ENCODE results near the gene RALY. TPM values are rescaled to one million over a fixed set of nuclear protein-coding genes. Genes with fewer than 3 reads are reported as not detected.

Gene RALY
- total and polyA plus RNA-seq, 3 experiments from 2014 or later = 159 to 230 (median 160) TPM

GRCh38 chr20:34104059-34104458 is 110.3 kb downstream of the RALY start:
- no peak for DNase-seq
- Histone ChIP-seq H3K27ac (ENCODE audit: low read depth, low read length) (no peak overlapping the region), H3K9me3 (ENCODE audit: low read length) (no peaks in the 10 kb centered on the region), H3K4me1 (ENCODE audit: insufficient read depth, low read length) (peaks cover 47% of the 10 kb centered on the region), H3K27me3 (ENCODE audit: insufficient read depth, low read length, poor library complexity, severe bottlenecking) (no peaks in the 10 kb centered on the region), H3K36me3 (ENCODE audit: insufficient read depth, low read length) (peaks cover 49% of the 10 kb centered on the region), H3K4me3 (ENCODE audit: low read length) (no peak overlapping the region)
- H3K36me3 Mint-ChIP-seq = peaks cover 4 to 81% (median 25%) of the 10 kb centered on the region in 3 donors
- no peaks in the 10 kb centered on the region for H3K27me3 Mint-ChIP-seq
- ChIA-PET CTCF (interaction anchor here (0.9 kb wide), 1 partner anchor 9 kb away, joined by 3 read pairs; no protein-coding TSS in a partner anchor), POLR2A (interaction anchor here (0.6 kb wide), 1 partner anchor 1427 kb away, joined by 6 read pairs; no protein-coding TSS in a partner anchor)
- no peaks in the 10 kb centered on the region for H3K9me3 Mint-ChIP-seq
- H3K4me3 Mint-ChIP-seq = no peak overlapping the region
- H3K27ac Mint-ChIP-seq = peak overlapping the region; percentile 24 to 91 (median 68)
- peaks cover 47 to 75% (median 71%) of the 10 kb centered on the region in 3 donors for H3K4me1 Mint-ChIP-seq

- Histone ChIP-seq H3K9me3 (ENCODE audit: low read length) (no peaks in the 10 kb centered on the region), H3K4me1 (ENCODE audit: insufficient read depth, low read length) (peaks cover 62% of the 10 kb centered on the region), H3K4me3 (ENCODE audit: low read length) (no peak overlapping the region), H3K27ac (ENCODE audit: low read depth, low read length) (no peak overlapping the region), H3K36me3 (ENCODE audit: insufficient read depth, low read length) (peaks cover 39% of the 10 kb centered on the region), H3K27me3 (ENCODE audit: insufficient read depth, low read length, poor library complexity, severe bottlenecking) (no peaks in the 10 kb centered on the region)
- H3K4me1 Mint-ChIP-seq = peaks cover 60 to 85% (median 80%) of the 10 kb centered on the region in 3 donors
- ChIA-PET POLR2A (no interaction called here), CTCF (no interaction called here)
- H3K4me3 Mint-ChIP-seq = no peak overlapping the region
- peaks cover 4 to 81% (median 21%) of the 10 kb centered on the region in 3 donors for H3K36me3 Mint-ChIP-seq
- peak overlapping the region in 7 of 8 donors; percentile 13 to 92 (median 72) for H3K27ac Mint-ChIP-seq
- H3K9me3 Mint-ChIP-seq = no peaks in the 10 kb centered on the region
- no peaks in the 10 kb centered on the region for H3K27me3 Mint-ChIP-seq
- DNase-seq = no peak
These were observed 112.4 kb downstream of the RALY start for GRCh38 chr20:34105978-34106675.

GRCh38 chr20:34108616-34109174 is 115.0 kb downstream of the RALY start:
- ChIA-PET CTCF (interaction anchor here (0.9 kb wide), 1 partner anchor 36 kb away, joined by 3 read pairs; no protein-coding TSS in a partner anchor), POLR2A (no interaction called here)
- Histone ChIP-seq H3K36me3 (ENCODE audit: insufficient read depth, low read length) (peaks cover 21% of the 10 kb centered on the region), H3K27me3 (ENCODE audit: insufficient read depth, low read length, poor library complexity, severe bottlenecking) (no peaks in the 10 kb centered on the region), H3K9me3 (ENCODE audit: low read length) (no peaks in the 10 kb centered on the region), H3K4me3 (ENCODE audit: low read length) (no peak overlapping the region), H3K4me1 (ENCODE audit: insufficient read depth, low read length) (peaks cover 62% of the 10 kb centered on the region), H3K27ac (ENCODE audit: low read depth, low read length) (no peak overlapping the region)
- Mint-ChIP-seq H3K4me3 (peak overlapping the region; percentile 19 to 60 (median 45)), H3K9me3 (no peaks in the 10 kb centered on the region), H3K27ac (peak overlapping the region in 5 of 8 donors; percentile 56 to 78 (median 66)), H3K27me3 (no peaks in the 10 kb centered on the region), H3K4me1 (peaks cover 58 to 81% (median 80%) of the 10 kb centered on the region in 3 donors), H3K36me3 (peaks cover 0 to 65% (median 15%) of the 10 kb centered on the region in 3 donors)
- DNase-seq = no peak

DNA sequence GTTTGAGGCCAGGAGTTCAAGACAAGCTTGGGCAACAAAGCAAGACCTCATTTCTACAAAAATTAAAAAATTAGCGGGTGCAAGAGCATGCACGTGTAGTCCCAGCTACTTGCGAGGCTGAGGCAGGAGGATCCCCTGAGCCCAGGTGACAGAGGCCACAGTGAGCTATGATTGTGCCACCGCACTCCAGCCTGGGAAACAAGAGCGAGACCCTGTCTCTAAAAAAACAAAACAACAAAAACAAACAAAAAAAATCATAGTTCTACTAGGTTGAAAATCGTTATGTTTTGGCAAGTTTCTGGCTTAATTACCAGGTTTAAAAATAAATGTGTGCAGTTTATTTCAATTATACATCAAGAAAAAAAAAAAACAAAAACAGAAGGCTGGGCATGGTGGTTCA is 115.7 kb downstream of the RALY start:
- Mint-ChIP-seq H3K4me1 (peaks cover 54 to 75% (median 73%) of the 10 kb centered on the region in 3 donors), H3K4me3 (peak overlapping the region in 6 of 7 donors; percentile 38 to 60 (median 56)), H3K27me3 (no peaks in the 10 kb centered on the region), H3K36me3 (peaks cover 0 to 57% (median 11%) of the 10 kb centered on the region in 3 donors), H3K9me3 (no peaks in the 10 kb centered on the region), H3K27ac (peak overlapping the region in 6 of 8 donors; percentile 58 to 83 (median 69))
- no peak overlapping the region for H3K27ac ChIP-seq (ENCODE audit: low read depth, low read length)
- H3K9me3 ChIP-seq (ENCODE audit: low read length) = no peaks in the 10 kb centered on the region
- POLR2A ChIA-PET = no interaction called here
- no peak overlapping the region for H3K4me3 ChIP-seq (ENCODE audit: low read length)
- no peaks in the 10 kb centered on the region for H3K27me3 ChIP-seq (ENCODE audit: insufficient read depth, low read length, poor library complexity, severe bottlenecking)
- H3K36me3 ChIP-seq (ENCODE audit: insufficient read depth, low read length) = peaks cover 14% of the 10 kb centered on the region
- CTCF ChIA-PET = no interaction called here
- DNase-seq = no peak
- peaks cover 58% of the 10 kb centered on the region for H3K4me1 ChIP-seq (ENCODE audit: insufficient read depth, low read length)

DNA sequence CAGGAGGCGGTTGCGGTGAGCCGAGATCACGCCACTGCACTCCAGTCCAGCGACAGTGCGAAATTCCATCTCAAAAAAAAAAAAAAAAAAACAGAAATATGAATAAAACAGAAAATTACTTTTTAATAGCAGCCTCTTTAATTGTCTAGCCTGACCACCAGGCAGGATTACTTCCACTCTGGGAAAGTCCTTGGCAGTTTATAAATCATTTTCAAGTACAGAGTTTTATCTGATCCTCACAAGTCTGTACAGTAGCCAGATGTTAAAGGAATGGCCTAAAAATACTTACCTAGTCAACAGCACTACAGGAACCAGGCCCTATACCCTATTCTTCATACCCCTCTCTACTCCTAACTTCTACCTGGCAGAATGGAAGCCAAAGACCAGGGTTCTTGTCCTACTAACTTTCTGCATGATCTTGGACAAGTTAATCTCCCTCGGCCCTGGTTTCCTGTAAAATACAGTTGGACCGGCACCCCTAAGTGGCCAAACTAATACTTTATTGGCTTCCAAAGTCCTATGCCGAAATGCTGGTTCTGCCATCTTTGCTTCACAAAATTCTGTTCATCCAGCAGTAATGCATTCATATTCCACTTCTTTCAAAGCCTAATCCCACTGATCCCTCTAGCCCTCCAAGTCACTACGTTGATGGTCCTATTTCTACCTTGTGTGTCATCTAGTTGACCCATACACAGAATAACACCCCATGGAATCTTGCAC is 116.5 kb downstream of the RALY start:
- POLR2A ChIA-PET = no interaction called here
- H3K4me3 Mint-ChIP-seq = peak overlapping the region; percentile 94 to 99 (median 96)
- no peak for DNase-seq
- no peaks in the 10 kb centered on the region for H3K9me3 Mint-ChIP-seq
- Histone ChIP-seq H3K4me1 (ENCODE audit: insufficient read depth, low read length) (peaks cover 51% of the 10 kb centered on the region), H3K27ac (ENCODE audit: low read depth, low read length) (peak overlapping the region; percentile 92), H3K27me3 (ENCODE audit: insufficient read depth, low read length, poor library complexity, severe bottlenecking) (no peaks in the 10 kb centered on the region), H3K36me3 (ENCODE audit: insufficient read depth, low read length) (peaks cover 6% of the 10 kb centered on the region), H3K9me3 (ENCODE audit: low read length) (no peaks in the 10 kb centered on the region), H3K4me3 (ENCODE audit: low read length) (peak overlapping the region; percentile 75)
- H3K27me3 Mint-ChIP-seq = no peaks in the 10 kb centered on the region
- peaks cover 50 to 67% (median 66%) of the 10 kb centered on the region in 3 donors for H3K4me1 Mint-ChIP-seq
- CTCF ChIA-PET = no interaction called here
- peaks cover 0 to 50% (median 4%) of the 10 kb centered on the region in 3 donors for H3K36me3 Mint-ChIP-seq
- H3K27ac Mint-ChIP-seq = peak overlapping the region; percentile 86 to 98 (median 96)

DNA sequence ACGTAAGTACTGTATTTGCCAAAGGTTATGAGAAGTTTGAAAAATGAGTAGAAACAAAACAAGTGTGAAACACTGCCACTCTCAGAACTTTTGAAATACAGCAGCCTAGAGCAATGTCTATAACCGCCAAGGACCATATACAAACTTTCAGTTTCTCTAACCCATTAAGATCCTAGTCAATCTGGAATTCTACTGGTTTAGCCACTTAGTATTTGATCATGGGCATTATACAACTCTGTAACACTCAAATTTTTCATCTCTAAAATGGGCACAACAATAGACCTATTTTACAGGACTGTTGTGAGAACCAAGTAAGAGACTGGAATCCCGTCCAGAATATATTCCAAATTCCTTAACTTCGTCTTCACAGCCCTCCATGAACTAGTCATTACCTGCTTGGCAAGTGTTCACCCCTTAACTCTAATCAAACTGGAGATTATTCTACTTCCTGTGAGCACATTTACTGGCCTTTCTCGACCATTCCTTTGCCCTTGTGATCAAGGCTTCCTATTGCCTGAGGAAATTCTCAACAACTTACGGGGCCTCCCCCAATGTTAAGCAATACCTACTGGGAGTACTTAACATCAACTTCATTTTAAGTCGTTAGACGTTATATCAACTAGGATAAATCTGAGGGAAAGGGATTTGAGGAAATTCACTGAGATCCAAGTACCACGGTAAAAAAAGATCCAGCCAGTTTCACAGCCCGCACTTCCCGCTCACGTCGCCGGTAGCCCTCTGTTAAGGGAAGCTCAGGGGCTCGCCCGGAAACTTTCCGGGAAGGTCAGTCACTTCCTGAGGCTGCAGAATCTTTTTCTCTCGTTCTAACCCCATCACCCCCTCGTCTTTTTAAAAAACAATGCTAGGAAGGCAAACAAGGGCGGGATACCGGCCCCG is 117.3 kb downstream of the RALY start:
- peak overlapping the region; percentile 94 to 99 (median 96) for H3K4me3 Mint-ChIP-seq
- no peaks in the 10 kb centered on the region for H3K27me3 ChIP-seq (ENCODE audit: insufficient read depth, low read length, poor library complexity, severe bottlenecking)
- H3K36me3 ChIP-seq (ENCODE audit: insufficient read depth, low read length) = no peaks in the 10 kb centered on the region
- H3K27ac Mint-ChIP-seq = peak overlapping the region; percentile 86 to 98 (median 96)
- no peaks in the 10 kb centered on the region for H3K9me3 Mint-ChIP-seq
- peak overlapping the region; percentile 92 for H3K27ac ChIP-seq (ENCODE audit: low read depth, low read length)
- peaks cover 45 to 59% (median 58%) of the 10 kb centered on the region in 3 donors for H3K4me1 Mint-ChIP-seq
- H3K4me1 ChIP-seq (ENCODE audit: insufficient read depth, low read length) = peaks cover 45% of the 10 kb centered on the region
- ChIA-PET CTCF (interaction anchor here (1.0 kb wide), 1 partner anchor 10 kb away, joined by 3 read pairs; no protein-coding TSS in a partner anchor), POLR2A (interaction anchor here (1.8 kb wide), 1 partner anchor 1843 kb away, joined by 5 read pairs; the partner anchor contains the start of gene SCAND1)
- peak overlapping the region; percentile 75 for H3K4me3 ChIP-seq (ENCODE audit: low read length)
- H3K27me3 Mint-ChIP-seq = no peaks in the 10 kb centered on the region
- DNase-seq = peak in 1 of 5 donors; percentile 17
- no peaks in the 10 kb centered on the region for H3K9me3 ChIP-seq (ENCODE audit: low read length)
- peaks cover 0 to 42% (median 2%) of the 10 kb centered on the region in 3 donors for H3K36me3 Mint-ChIP-seq

Measured in CD8-positive, alpha-beta memory T cell (primary cell).